ENCODE measurements around the gene ARSJ.

Gene ARSJ

GRCh38 chr4:113981591-113981990 lies 2.1 kb upstream of the ARSJ start:
- H3K27me3 ChIP-seq (ENCODE audit: control insufficient read depth in 1 of 2, insufficient read depth in 2 of 2, low read length in 2 of 2): no peaks in the 10 kb centered on the region
- H3K9me3 ChIP-seq (ENCODE audit: low read length): no peaks in the 10 kb centered on the region
- no peaks in the 10 kb centered on the region for H3K36me3 ChIP-seq (ENCODE audit: insufficient read depth, low read length)
- no peak overlapping the region for H3K9ac ChIP-seq (ENCODE audit: low read length)
- no peak overlapping the region for H3K27ac ChIP-seq (ENCODE audit: low read depth, low read length)
- peaks cover 21% of the 10 kb centered on the region for H3K4me1 ChIP-seq (ENCODE audit: insufficient read depth, low read length)
- no peak overlapping the region for H3K4me3 ChIP-seq (ENCODE audit: low read depth in 1 of 2, low read length in 2 of 2)

DNA sequence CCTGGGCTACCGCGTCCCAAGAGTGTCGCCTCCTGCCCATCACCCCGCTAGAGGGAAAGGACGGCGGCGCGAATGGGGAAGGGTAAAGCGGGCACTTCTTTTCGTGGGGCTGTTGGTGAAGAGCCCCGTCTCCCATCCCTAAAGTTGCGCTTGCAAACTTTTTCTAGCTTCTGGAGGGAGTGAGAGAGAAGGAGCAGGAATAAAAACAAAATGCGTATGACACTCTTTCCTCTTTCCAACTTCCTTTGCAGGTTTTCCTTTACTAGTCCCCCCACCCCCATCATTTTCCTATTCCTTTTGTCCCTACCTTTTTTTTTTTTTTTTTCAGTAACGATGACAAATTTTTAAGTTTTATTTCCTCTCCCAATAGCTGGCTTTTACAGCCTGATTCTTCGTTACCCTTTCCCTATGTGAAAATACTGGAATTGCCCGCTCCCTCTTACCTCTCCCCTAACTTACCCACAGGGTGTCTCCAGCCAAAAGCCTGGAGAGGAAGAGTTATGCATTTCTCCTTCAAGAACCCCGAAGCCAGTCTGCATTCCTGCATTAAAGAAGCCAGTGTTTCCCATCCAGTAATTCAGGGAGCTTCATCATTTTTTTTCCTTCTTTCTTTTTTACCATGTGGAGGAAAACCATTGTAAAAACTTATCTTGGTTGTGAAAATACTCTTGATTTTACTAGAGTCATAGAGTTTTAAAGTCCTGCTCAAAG lies 613 bp upstream of the ARSJ start:
- Histone ChIP-seq H3K36me3 (ENCODE audit: insufficient read depth, low read length) (no peaks in the 10 kb centered on the region), H3K4me3 (ENCODE audit: low read depth in 1 of 2, low read length in 2 of 2) (peak overlapping the region; percentile 27 to 85), H3K4me1 (ENCODE audit: insufficient read depth, low read length) (peaks cover 21% of the 10 kb centered on the region), H3K27me3 (ENCODE audit: control insufficient read depth in 1 of 2, insufficient read depth in 2 of 2, low read length in 2 of 2) (no peaks in the 10 kb centered on the region), H3K9me3 (ENCODE audit: low read length) (no peaks in the 10 kb centered on the region), H3K9ac (ENCODE audit: low read length) (peak overlapping the region; percentile 77), H3K27ac (ENCODE audit: low read depth, low read length) (peak overlapping the region; percentile 84)

DNA sequence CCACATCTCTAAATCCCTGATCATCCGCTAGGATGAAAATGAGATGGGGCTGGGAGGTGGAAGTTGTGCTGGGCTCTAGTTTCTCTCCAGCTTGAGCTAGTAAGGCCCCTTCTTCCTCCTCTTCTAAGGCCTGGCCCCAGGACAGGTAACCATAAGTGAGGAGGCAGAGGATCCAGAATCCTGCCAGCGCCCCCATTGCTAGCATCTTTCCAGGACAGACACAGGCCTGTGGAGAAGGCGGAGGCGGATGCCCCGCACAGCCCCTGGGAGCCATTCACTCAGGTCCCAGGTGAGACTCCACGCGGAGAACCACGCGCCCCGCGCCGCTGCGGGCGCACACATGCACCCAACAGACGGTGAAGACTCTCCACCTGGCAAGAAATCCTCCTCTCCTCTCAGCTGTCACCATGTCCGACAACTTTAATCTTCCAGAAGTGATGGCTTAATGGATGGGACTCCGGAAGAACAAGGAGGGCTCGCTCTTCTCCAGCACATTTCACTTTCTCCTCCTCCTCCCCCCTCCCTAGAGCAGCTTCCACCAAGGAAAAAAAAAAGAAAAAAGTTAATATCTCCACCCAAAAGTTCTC lies 793 bp downstream of the ARSJ start:
- Histone ChIP-seq H3K9ac (ENCODE audit: low read length) (peak overlapping the region; percentile 77), H3K9me3 (ENCODE audit: low read length) (no peaks in the 10 kb centered on the region), H3K27ac (ENCODE audit: low read depth, low read length) (peak overlapping the region; percentile 41), H3K4me1 (ENCODE audit: insufficient read depth, low read length) (peaks cover 21% of the 10 kb centered on the region), H3K27me3 (ENCODE audit: control insufficient read depth in 1 of 2, insufficient read depth in 2 of 2, low read length in 2 of 2) (no peaks in the 10 kb centered on the region), H3K4me3 (ENCODE audit: low read depth in 1 of 2, low read length in 2 of 2) (peak overlapping the region; percentile 27 to 85), H3K36me3 (ENCODE audit: insufficient read depth, low read length) (peaks cover 5% of the 10 kb centered on the region)

GRCh38 chr4:113978105-113978504 lies 1.3 kb downstream of the ARSJ start:
- Histone ChIP-seq H3K9me3 (ENCODE audit: low read length) (no peaks in the 10 kb centered on the region), H3K27me3 (ENCODE audit: control insufficient read depth in 1 of 2, insufficient read depth in 2 of 2, low read length in 2 of 2) (no peaks in the 10 kb centered on the region), H3K36me3 (ENCODE audit: insufficient read depth, low read length) (peaks cover 5% of the 10 kb centered on the region), H3K27ac (ENCODE audit: low read depth, low read length) (peak overlapping the region; percentile 41), H3K4me3 (ENCODE audit: low read depth in 1 of 2, low read length in 2 of 2) (peak overlapping the region; percentile 27 to 85), H3K4me1 (ENCODE audit: insufficient read depth, low read length) (peaks cover 21% of the 10 kb centered on the region), H3K9ac (ENCODE audit: low read length) (peak overlapping the region; percentile 27)

- Histone ChIP-seq H3K4me3 (ENCODE audit: low read depth in 1 of 2, low read length in 2 of 2) (peak overlapping the region; percentile 25 to 85), H3K9me3 (ENCODE audit: low read length) (no peaks in the 10 kb centered on the region), H3K36me3 (ENCODE audit: insufficient read depth, low read length) (peaks cover 5% of the 10 kb centered on the region), H3K9ac (ENCODE audit: low read length) (peak overlapping the region; percentile 27), H3K27ac (ENCODE audit: low read depth, low read length) (peak overlapping the region; percentile 46), H3K4me1 (ENCODE audit: insufficient read depth, low read length) (peaks cover 20% of the 10 kb centered on the region), H3K27me3 (ENCODE audit: control insufficient read depth in 1 of 2, insufficient read depth in 2 of 2, low read length in 2 of 2) (no peaks in the 10 kb centered on the region)
Observed at GRCh38 chr4:113977526-113977855, 2.0 kb downstream of the ARSJ start.

GRCh38 chr4:113976741-113977525 lies 2.5 kb downstream of the ARSJ start:
- Histone ChIP-seq H3K36me3 (ENCODE audit: insufficient read depth, low read length) (peaks cover 5% of the 10 kb centered on the region), H3K27me3 (ENCODE audit: control insufficient read depth in 1 of 2, insufficient read depth in 2 of 2, low read length in 2 of 2) (no peaks in the 10 kb centered on the region), H3K9me3 (ENCODE audit: low read length) (no peaks in the 10 kb centered on the region), H3K4me3 (ENCODE audit: low read depth in 1 of 2, low read length in 2 of 2) (peak overlapping the region; percentile 25 to 85), H3K9ac (ENCODE audit: low read length) (peak overlapping the region; percentile 27), H3K4me1 (ENCODE audit: insufficient read depth, low read length) (peaks cover 15% of the 10 kb centered on the region), H3K27ac (ENCODE audit: low read depth, low read length) (peak overlapping the region; percentile 46)

- H3K4me3 ChIP-seq (ENCODE audit: low read depth in 1 of 2, low read length in 2 of 2): peak overlapping the region; percentile 6 to 28
- H3K4me1 ChIP-seq (ENCODE audit: insufficient read depth, low read length): peaks cover 4% of the 10 kb centered on the region
- no peak overlapping the region for H3K27ac ChIP-seq (ENCODE audit: low read depth, low read length)
- peaks cover 5% of the 10 kb centered on the region for H3K36me3 ChIP-seq (ENCODE audit: insufficient read depth, low read length)
- no peaks in the 10 kb centered on the region for H3K27me3 ChIP-seq (ENCODE audit: control insufficient read depth in 1 of 2, insufficient read depth in 2 of 2, low read length in 2 of 2)
- H3K9ac ChIP-seq (ENCODE audit: low read length): no peak overlapping the region
- no peaks in the 10 kb centered on the region for H3K9me3 ChIP-seq (ENCODE audit: low read length)
Observed at GRCh38 chr4:113975578-113975977, 3.9 kb downstream of the ARSJ start.

- Histone ChIP-seq H3K36me3 (ENCODE audit: insufficient read depth, low read length) (peaks cover 5% of the 10 kb centered on the region), H3K9ac (ENCODE audit: low read length) (no peak overlapping the region), H3K4me3 (ENCODE audit: low read depth in 1 of 2, low read length in 2 of 2) (no peak overlapping the region), H3K4me1 (ENCODE audit: insufficient read depth, low read length) (peaks cover 6% of the 10 kb centered on the region), H3K27ac (ENCODE audit: low read depth, low read length) (no peak overlapping the region), H3K9me3 (ENCODE audit: low read length) (no peaks in the 10 kb centered on the region), H3K27me3 (ENCODE audit: control insufficient read depth in 1 of 2, insufficient read depth in 2 of 2, low read length in 2 of 2) (no peaks in the 10 kb centered on the region)
Observed at GRCh38 chr4:113974467-113974866, 5.0 kb downstream of the ARSJ start.

- peaks cover 6% of the 10 kb centered on the region for H3K4me1 ChIP-seq (ENCODE audit: insufficient read depth, low read length)
- H3K27ac ChIP-seq (ENCODE audit: low read depth, low read length): no peak overlapping the region
- no peaks in the 10 kb centered on the region for H3K27me3 ChIP-seq (ENCODE audit: control insufficient read depth in 1 of 2, insufficient read depth in 2 of 2, low read length in 2 of 2)
- H3K9me3 ChIP-seq (ENCODE audit: low read length): no peaks in the 10 kb centered on the region
- peaks cover 5% of the 10 kb centered on the region for H3K36me3 ChIP-seq (ENCODE audit: insufficient read depth, low read length)
- H3K4me3 ChIP-seq (ENCODE audit: low read depth in 1 of 2, low read length in 2 of 2): no peak overlapping the region
- no peak overlapping the region for H3K9ac ChIP-seq (ENCODE audit: low read length)
Observed at GRCh38 chr4:113973345-113973744, 6.1 kb downstream of the ARSJ start.

GRCh38 chr4:113972781-113973180 lies 6.7 kb downstream of the ARSJ start:
- no peak overlapping the region for H3K27ac ChIP-seq (ENCODE audit: low read depth, low read length)
- H3K9ac ChIP-seq (ENCODE audit: low read length): no peak overlapping the region
- no peak overlapping the region for H3K4me3 ChIP-seq (ENCODE audit: low read depth in 1 of 2, low read length in 2 of 2)
- peaks cover 5% of the 10 kb centered on the region for H3K36me3 ChIP-seq (ENCODE audit: insufficient read depth, low read length)
- H3K9me3 ChIP-seq (ENCODE audit: low read length): no peaks in the 10 kb centered on the region
- no peaks in the 10 kb centered on the region for H3K27me3 ChIP-seq (ENCODE audit: control insufficient read depth in 1 of 2, insufficient read depth in 2 of 2, low read length in 2 of 2)
- H3K4me1 ChIP-seq (ENCODE audit: insufficient read depth, low read length): peaks cover 6% of the 10 kb centered on the region

GRCh38 chr4:113971706-113972360 lies 7.6 kb downstream of the ARSJ start:
- Histone ChIP-seq H3K4me1 (ENCODE audit: insufficient read depth, low read length) (peaks cover 6% of the 10 kb centered on the region), H3K9me3 (ENCODE audit: low read length) (no peaks in the 10 kb centered on the region), H3K36me3 (ENCODE audit: insufficient read depth, low read length) (peaks cover 5% of the 10 kb centered on the region), H3K4me3 (ENCODE audit: low read depth in 1 of 2, low read length in 2 of 2) (no peak overlapping the region), H3K27me3 (ENCODE audit: control insufficient read depth in 1 of 2, insufficient read depth in 2 of 2, low read length in 2 of 2) (no peaks in the 10 kb centered on the region), H3K9ac (ENCODE audit: low read length) (no peak overlapping the region), H3K27ac (ENCODE audit: low read depth, low read length) (no peak overlapping the region)
